Urothelium cell line (cell line): ENCODE measurements around the gene TRAPPC12.

Source experiments
- DNase-seq: peaks from one replicate; pipeline ENCODE4 v3.0.0; 2011; ENCODE audit warnings: low spot score, mixed read lengths
- FAIRE-seq: peaks from 2 replicates; lab custom pipeline; 2011; peaks lifted over from hg19 to GRCh38; lab: Jason Lieb, UNC

The TRAPPC12 gene

DNA sequence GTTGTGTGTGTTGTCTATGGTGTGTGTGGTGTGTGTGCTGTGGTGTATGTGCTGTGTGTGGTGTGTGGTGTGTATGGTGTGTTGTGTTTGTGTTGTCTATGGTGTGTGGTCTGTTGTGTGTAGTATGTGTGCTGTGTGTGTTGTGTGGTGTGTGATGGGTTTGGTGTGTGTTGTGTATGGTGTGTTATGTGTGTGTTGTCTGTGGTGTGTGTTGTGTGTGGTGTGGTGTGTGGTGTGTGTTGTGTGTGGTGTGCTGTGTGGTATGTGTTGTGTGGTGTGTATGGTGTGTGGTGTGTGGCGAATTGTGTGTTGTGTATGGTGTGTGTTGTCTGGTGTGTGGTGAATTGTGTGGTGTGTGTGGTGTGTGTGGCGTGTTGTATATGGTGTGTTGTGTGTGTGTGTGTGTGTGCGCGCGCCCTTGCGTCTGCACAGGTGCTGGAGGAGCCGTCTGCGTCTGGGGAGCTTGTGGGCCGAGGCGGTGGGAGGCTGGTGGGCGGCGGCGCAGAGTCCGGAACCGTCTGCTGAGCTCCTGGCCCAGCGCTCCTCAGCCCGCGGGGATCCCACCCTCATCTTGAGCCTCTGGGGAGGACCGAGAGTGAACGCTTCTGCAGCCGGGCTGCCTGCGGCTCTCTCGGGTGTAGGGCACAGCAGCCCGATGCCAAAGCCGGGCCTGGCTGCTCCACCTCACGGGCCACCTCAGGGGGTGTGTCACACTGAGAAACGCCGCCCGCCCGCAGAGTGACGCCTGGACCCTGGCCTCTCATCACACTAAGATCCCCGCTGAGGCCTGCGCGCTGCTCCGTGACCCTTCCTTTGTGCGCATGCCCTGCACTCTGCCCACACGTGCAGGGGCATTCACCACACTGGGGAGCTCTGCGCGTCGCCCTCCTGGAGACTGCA, 148.6 kb downstream of the TRAPPC12 start:
- FAIRE-seq: no peak
- DNase-seq: no peak
